Keratinocyte (primary cell): ENCODE measurements around the gene TMEM37. TPM values are rescaled to one million over a fixed set of nuclear protein-coding genes. Genes with fewer than 3 reads are reported as not detected.

Source experiments
- DNase-seq: peaks from one replicate; pipeline ENCODE4 v3.0.0-alpha.2; 2011; ENCODE audit warnings: low read depth, missing footprints, low spot score
- FAIRE-seq: peaks from 2 replicates; lab custom pipeline; 2011; peaks lifted over from hg19 to GRCh38; lab: Jason Lieb, UNC
- H2AFZ ChIP-seq: 2 replicates; pipeline ENCODE4 v1.6.0; 2012; ENCODE audit warnings: low read length, control low read depth, inconsistent platforms; ENCODE audit not compliant: control insufficient read depth
- H3K27ac ChIP-seq: 2 replicates; pipeline ENCODE4 v1.5.1; 2011; ENCODE audit warnings: low read length; ENCODE audit not compliant: control insufficient read depth, insufficient read depth
- H3K27me3 ChIP-seq: 3 replicates; pipeline ENCODE4 v1.6.0; 2011; ENCODE audit warnings: low read length; ENCODE audit not compliant: control insufficient read depth, insufficient read depth; ENCODE audit errors: extremely low read depth
- H3K36me3 ChIP-seq, 2 experiments: 2 replicates in 1 of 2; 3 replicates in 1 of 2; pipeline ENCODE4 v1.5.1; 2011; ENCODE audit warnings: low read length in 2 of 2, mild to moderate bottlenecking in 1 of 2; ENCODE audit not compliant: control insufficient read depth in 2 of 2, insufficient read depth in 2 of 2; ENCODE audit errors: extremely low read depth in 1 of 2
- H3K4me1 ChIP-seq: 3 replicates; pipeline ENCODE4 v1.5.1; 2011; ENCODE audit warnings: low read length; ENCODE audit not compliant: control insufficient read depth, insufficient read depth; ENCODE audit errors: extremely low read depth
- H3K4me2 ChIP-seq: 3 replicates; pipeline ENCODE4 v1.6.0; 2011; ENCODE audit warnings: low read depth, low read length; ENCODE audit not compliant: control insufficient read depth, insufficient read depth; ENCODE audit errors: extremely low read depth
- H3K4me3 ChIP-seq, 3 experiments: fragments of 200-600 bp in 1 of 3; sonication (generic) in 1 of 3; 2 replicates in 2 of 3; 3 replicates in 1 of 3; pipeline ENCODE4 v1.5.1; 2011 to 2016; ENCODE audit warnings: low read length in 3 of 3, mild to moderate bottlenecking in 3 of 3, control low read depth in 2 of 3, inconsistent platforms in 1 of 3, low read depth in 1 of 3, mixed read lengths in 1 of 3, mixed run types in 1 of 3, moderate library complexity in 1 of 3; ENCODE audit not compliant: control insufficient read depth in 2 of 3, insufficient read depth in 2 of 3; ENCODE audit errors: extremely low read depth in 1 of 3
- H3K79me2 ChIP-seq: 2 replicates; pipeline ENCODE4 v1.6.0; 2012; ENCODE audit warnings: low read length; ENCODE audit not compliant: control insufficient read depth, insufficient read depth
- H3K9ac ChIP-seq: 3 replicates; pipeline ENCODE4 v1.6.0; 2011; ENCODE audit warnings: low read length; ENCODE audit not compliant: control insufficient read depth, insufficient read depth; ENCODE audit errors: extremely low read depth
- H3K9me1 ChIP-seq: 3 replicates; pipeline ENCODE4 v1.6.0; 2011; ENCODE audit warnings: low read length; ENCODE audit not compliant: control insufficient read depth, insufficient read depth; ENCODE audit errors: extremely low read depth
- H3K9me3 ChIP-seq: 2 replicates; pipeline ENCODE4 v1.5.1; 2012; ENCODE audit warnings: low read depth, low read length; ENCODE audit not compliant: control insufficient read depth
- H4K20me1 ChIP-seq: 3 replicates; pipeline ENCODE4 v1.6.0; 2011; ENCODE audit warnings: low read length; ENCODE audit not compliant: control insufficient read depth, insufficient read depth; ENCODE audit errors: extremely low read depth
- EZH2 ChIP-seq: IDR thresholded peaks from one replicate; pipeline ENCODE4 v1.6.1; 2012; ENCODE audit warnings: inconsistent platforms, mild to moderate bottlenecking, low read length, moderate library complexity
- dilution Hi-C: fragments of 300-500 bp; cut with MboI; formaldehyde crosslinking; loops from one replicate; pipeline ENCODE4 v1.7.0; 2020; ENCODE audit warnings: low sequenced_read_pairs; ENCODE audit not compliant: extremely low pct_ligation_motif_present
- polyA plus RNA-seq, 5 experiments: library from polyadenylated mRNA; depleted of rRNA in 3 of 5; stranded (reverse) in 3 of 5; stranded (forward) in 1 of 5; unstranded in 1 of 5; fragments of >200 nt; gene quantifications; 1 replicate in 1 of 5; 2 replicates in 3 of 5; 3 replicates in 1 of 5; pipeline versions ENCODE4 v1.2.1 to v1.2.3, GENCODE V29; 2011 to 2012; ENCODE audit warnings: missing spikeins in 2 of 5, low read depth in 1 of 5, low replicate concordance in 1 of 5
- TF ChIP-seq, protein P1 (sequence below), 3 experiments: IDR thresholded peaks in 1 of 3; conservative IDR thresholded peaks in 1 of 3; optimal IDR thresholded peaks in 1 of 3; 2 replicates in 2 of 3; 3 replicates in 1 of 3; pipeline versions ENCODE3 to v1.5.1; 2011; ENCODE audit warnings: low read length in 3 of 3, mild to moderate bottlenecking in 3 of 3, moderate library complexity in 2 of 3, control low read depth in 1 of 3, inconsistent platforms in 1 of 3; ENCODE audit not compliant: insufficient read depth in 2 of 3; ENCODE audit errors: extremely low read depth in 1 of 3

The TMEM37 gene
- polyA plus RNA-seq, 1 donor (not counting 4 experiments of a cell fraction or from before 2014, with no cell fraction given) = 0.18 TPM

DNA sequence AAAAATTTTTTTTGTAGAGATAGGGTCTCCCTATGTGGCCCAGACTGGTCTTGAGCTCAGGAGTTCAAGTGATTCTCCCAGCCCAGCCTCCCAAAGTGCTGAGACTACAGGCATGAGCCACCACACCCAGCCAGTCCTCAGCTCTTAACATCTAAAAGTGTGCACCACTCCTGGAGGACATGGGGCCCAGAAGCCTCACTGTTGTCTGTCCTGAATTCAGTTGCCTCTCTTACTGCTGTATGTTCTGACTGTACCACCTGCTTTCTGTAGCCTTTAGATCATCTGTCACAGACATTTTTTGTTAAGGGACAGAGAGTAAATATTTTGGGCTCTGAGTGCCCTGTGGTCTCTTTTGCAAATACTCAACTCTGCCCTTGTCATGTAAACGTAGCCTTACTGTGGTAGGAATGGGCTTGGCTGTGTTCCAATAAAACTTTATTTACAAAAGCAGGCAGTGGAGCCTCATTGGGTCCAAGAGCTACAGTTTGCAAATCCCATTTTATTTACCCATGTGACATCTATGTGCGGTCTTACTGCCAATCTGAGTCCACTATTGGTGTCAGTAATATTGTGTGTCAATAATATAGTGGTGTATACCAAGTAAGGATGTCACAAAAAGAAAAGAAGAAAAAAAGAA lies 38.1 kb downstream of the TMEM37 start:
- Histone ChIP-seq H3K4me3 (no peak overlapping the region), H3K9ac (no peak overlapping the region), H2AFZ (no peak overlapping the region), H4K20me1 (no peaks in the 10 kb centered on the region), H3K27ac (no peak overlapping the region), H3K36me3 (no peaks in the 10 kb centered on the region), H3K9me3 (no peaks in the 10 kb centered on the region), H3K9me1 (no peaks in the 10 kb centered on the region), H3K4me1 (no peaks in the 10 kb centered on the region), H3K27me3 (no peaks in the 10 kb centered on the region), H3K4me2 (no peak overlapping the region), H3K79me2 (no peaks in the 10 kb centered on the region)
- TF ChIP-seq, protein P1, sequence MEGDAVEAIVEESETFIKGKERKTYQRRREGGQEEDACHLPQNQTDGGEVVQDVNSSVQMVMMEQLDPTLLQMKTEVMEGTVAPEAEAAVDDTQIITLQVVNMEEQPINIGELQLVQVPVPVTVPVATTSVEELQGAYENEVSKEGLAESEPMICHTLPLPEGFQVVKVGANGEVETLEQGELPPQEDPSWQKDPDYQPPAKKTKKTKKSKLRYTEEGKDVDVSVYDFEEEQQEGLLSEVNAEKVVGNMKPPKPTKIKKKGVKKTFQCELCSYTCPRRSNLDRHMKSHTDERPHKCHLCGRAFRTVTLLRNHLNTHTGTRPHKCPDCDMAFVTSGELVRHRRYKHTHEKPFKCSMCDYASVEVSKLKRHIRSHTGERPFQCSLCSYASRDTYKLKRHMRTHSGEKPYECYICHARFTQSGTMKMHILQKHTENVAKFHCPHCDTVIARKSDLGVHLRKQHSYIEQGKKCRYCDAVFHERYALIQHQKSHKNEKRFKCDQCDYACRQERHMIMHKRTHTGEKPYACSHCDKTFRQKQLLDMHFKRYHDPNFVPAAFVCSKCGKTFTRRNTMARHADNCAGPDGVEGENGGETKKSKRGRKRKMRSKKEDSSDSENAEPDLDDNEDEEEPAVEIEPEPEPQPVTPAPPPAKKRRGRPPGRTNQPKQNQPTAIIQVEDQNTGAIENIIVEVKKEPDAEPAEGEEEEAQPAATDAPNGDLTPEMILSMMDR (optimal IDR thresholded peaks at IDR 0.05 in 1 of 3, IDR thresholded peaks at IDR 0.05 in 1 of 3, conservative IDR thresholded peaks at IDR 0.05 in 1 of 3; ENCODE audit: extremely low read depth in 1 of 3, insufficient read depth in 2 of 3, low read length in 3 of 3) = no peak
- no peak for TF ChIP-seq EZH2
- FAIRE-seq (no peak), DNase-seq (no peak)
- dilution Hi-C loops = no loop called here

DNA sequence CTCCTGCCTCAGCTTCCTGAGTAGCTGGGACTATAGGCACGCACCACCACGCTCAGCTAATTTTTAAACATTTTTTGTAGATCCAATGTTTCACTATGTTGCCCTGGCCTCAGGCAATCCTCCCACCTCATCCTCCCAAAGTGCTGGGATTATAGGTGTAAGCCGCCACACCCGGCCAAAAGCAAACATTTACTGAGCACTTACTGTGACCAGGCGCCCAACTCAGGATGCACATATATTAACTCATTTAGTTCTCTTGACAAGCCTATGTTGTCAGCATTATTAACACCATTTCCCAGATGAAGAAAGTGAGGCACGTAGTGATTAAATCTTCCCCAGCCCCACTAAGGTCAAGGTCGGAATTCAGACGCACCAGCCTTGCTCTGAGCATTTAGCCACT lies 41.1 kb downstream of the TMEM37 start:
- no peaks in the 10 kb centered on the region for H4K20me1 ChIP-seq
- H3K27ac ChIP-seq = no peak overlapping the region
- H3K9me1 ChIP-seq = no peaks in the 10 kb centered on the region
- no peak overlapping the region for H2AFZ ChIP-seq
- FAIRE-seq = no peak
- no peaks in the 10 kb centered on the region for H3K4me1 ChIP-seq
- no peak overlapping the region for H3K9ac ChIP-seq
- no peak for DNase-seq
- no peak for TF ChIP-seq EZH2
- TF ChIP-seq, protein P1 (optimal IDR thresholded peaks at IDR 0.05 in 1 of 3, IDR thresholded peaks at IDR 0.05 in 1 of 3, conservative IDR thresholded peaks at IDR 0.05 in 1 of 3; ENCODE audit: extremely low read depth in 1 of 3, insufficient read depth in 2 of 3, low read length in 3 of 3) = no peak
- dilution Hi-C loops = no loop called here
- H3K4me3 ChIP-seq = no peak overlapping the region
- H3K27me3 ChIP-seq = no peaks in the 10 kb centered on the region
- no peaks in the 10 kb centered on the region for H3K36me3 ChIP-seq
- no peaks in the 10 kb centered on the region for H3K9me3 ChIP-seq
- H3K79me2 ChIP-seq = no peaks in the 10 kb centered on the region
- no peak overlapping the region for H3K4me2 ChIP-seq
